HepG2 (cell line): ENCODE measurements around the gene ZDHHC7. TPM values are rescaled to one million over a fixed set of nuclear protein-coding genes. Genes with fewer than 3 reads are reported as not detected.
A peak's percentile ranks its signal among the peaks of the same experiment; 100 is the strongest.

Source experiments
- CBX1 ChIP-seq: IDR thresholded peaks from one replicate; pipeline ENCODE4 v1.6.1; 2016; ENCODE audit warnings: antibody characterized with exemption, low read depth
- FOXA3 ChIP-seq: IDR thresholded peaks from 2 replicates; pipeline ENCODE4 v1.6.1; 2016; ENCODE audit warnings: missing genetic modification reagents, missing compliant biosample characterization
- GATAD2A ChIP-seq: IDR thresholded peaks from 2 replicates; pipeline ENCODE4 v1.6.1; 2016
- TARDBP ChIP-seq: sonication (generic); formaldehyde crosslinking; IDR thresholded peaks from 2 replicates; pipeline ENCODE4 v1.8.0; 2022; ENCODE audit warnings: mild to moderate bottlenecking, missing genetic modification reagents
- TBP ChIP-seq: sonication (generic); formaldehyde crosslinking; IDR thresholded peaks from 2 replicates; pipeline ENCODE4 v1.5.0; 2020; ENCODE audit warnings: missing genetic modification reagents
- ZFP36L2 ChIP-seq: sonication (generic); formaldehyde crosslinking; IDR thresholded peaks from 2 replicates; pipeline ENCODE4 v1.4.0; 2020; ENCODE audit warnings: missing genetic modification reagents
- ZNF549 ChIP-seq: sonication (generic); formaldehyde crosslinking; IDR thresholded peaks from 2 replicates; pipeline ENCODE4 v1.5.0; 2020; ENCODE audit warnings: missing genetic modification reagents
- ZNF552 ChIP-seq: sonication (generic); formaldehyde crosslinking; IDR thresholded peaks from 2 replicates; pipeline ENCODE4 v1.9.0; 2022; ENCODE audit warnings: missing genetic modification reagents, mild to moderate bottlenecking, borderline replicate concordance
- ZNF746 ChIP-seq: sonication (generic); formaldehyde crosslinking; IDR thresholded peaks from 2 replicates; pipeline ENCODE4 v1.8.0; 2022; ENCODE audit warnings: mild to moderate bottlenecking, missing genetic modification reagents
- polyA plus RNA-seq, 8 experiments: library from polyadenylated mRNA; depleted of rRNA in 3 of 8; stranded (reverse) in 7 of 8; unstranded in 1 of 8; fragments of >200 nt; fragmentation: Illumina TruSeq in 4 of 8; extraction: Trizol in 4 of 8; gene quantifications; 2 replicates each; pipeline versions ENCODE4 v1.2.1 to v1.2.3, GENCODE V29; 2011 to 2016; ENCODE audit warnings: low read depth in 4 of 8, missing spikeins in 1 of 8, mixed read lengths in 1 of 8; ENCODE audit not compliant: insufficient read depth in 1 of 8
- total RNA-seq, 5 experiments: library from RNA; depleted of rRNA; stranded (reverse); fragments of >200 nt; fragmentation: Illumina TruSeq; extraction: Trizol; gene quantifications; 2 replicates each; pipeline ENCODE4 v1.2.3, GENCODE V29; 2016; ENCODE audit warnings: low read depth in 1 of 5
- TF ChIP-seq, protein P1 (sequence below): sonication (generic); formaldehyde crosslinking; IDR thresholded peaks from 2 replicates; pipeline ENCODE4 v1.4.0; 2020; ENCODE audit warnings: missing genetic modification reagents
- TF ChIP-seq, protein P2 (sequence below): IDR thresholded peaks from 2 replicates; pipeline ENCODE4 v1.6.1; 2016; ENCODE audit warnings: missing genetic modification reagents, missing compliant biosample characterization
- TF ChIP-seq, protein P3 (sequence below): sonication (generic); formaldehyde crosslinking; IDR thresholded peaks from 2 replicates; pipeline ENCODE4 v1.4.0; 2020; ENCODE audit warnings: missing genetic modification reagents
- TF ChIP-seq, protein P4 (sequence below): sonication (generic); formaldehyde crosslinking; IDR thresholded peaks from 2 replicates; pipeline ENCODE4 v1.8.0; 2022; ENCODE audit warnings: missing genetic modification reagents, mild to moderate bottlenecking, moderate library complexity, borderline replicate concordance
- TF ChIP-seq, protein P5 (sequence below), 2 experiments: sonication (generic) in 1 of 2; formaldehyde crosslinking in 1 of 2; IDR thresholded peaks; 2 replicates each; pipeline versions ENCODE4 v1.4.0 to v1.6.1; 2016 to 2020; ENCODE audit warnings: borderline replicate concordance in 1 of 2, low read depth in 1 of 2, mild to moderate bottlenecking in 1 of 2, missing genetic modification reagents in 1 of 2

ZDHHC7 gene
- total and polyA plus RNA-seq, 2 of the 13 experiments (the other 11 are each of a cell fraction or from before 2014, with no cell fraction given), result 46.8 to 67.6 TPM

DNA sequence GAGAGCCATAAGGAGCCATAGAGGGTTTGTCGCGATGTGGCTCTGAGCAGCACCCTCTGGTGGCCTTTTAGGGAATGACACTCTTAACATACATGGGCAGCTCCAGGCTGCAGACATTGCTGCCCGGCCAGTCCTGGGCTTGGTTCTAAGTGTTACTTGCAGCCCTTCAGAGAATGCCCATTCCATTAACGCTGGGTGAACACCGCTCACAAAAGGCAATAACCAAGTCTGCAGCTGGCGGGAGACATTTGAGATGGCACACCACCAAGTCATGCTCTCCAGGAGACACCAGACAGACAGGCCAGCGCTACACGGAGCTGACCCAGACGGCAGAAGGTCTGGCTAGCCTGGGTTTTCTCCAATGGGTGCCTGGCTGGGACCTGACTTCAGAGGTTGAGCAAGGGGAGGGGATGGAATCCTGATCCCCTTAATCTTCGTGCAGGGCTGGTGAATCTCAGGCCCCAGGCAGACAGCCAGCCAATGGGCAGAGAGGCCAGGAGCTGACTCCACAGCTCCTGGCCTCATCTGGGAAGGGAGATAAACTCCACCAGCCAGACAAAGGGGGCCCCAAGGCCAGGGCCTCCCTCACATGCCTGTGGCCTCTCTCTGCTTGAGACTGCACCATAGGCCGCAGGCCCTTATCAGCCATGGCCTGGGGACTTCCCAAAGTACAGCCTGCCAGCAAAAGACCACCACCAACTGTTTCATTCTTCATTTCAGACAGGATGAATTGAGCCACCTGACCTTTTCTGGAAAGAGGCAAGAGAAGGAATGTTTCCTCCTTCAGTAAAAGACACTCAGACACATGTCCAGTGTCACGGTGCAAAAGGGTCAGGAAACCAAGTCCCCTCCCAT is 58.8 kb downstream of the ZDHHC7 start (continued):
- TF ChIP-seq, protein P1, sequence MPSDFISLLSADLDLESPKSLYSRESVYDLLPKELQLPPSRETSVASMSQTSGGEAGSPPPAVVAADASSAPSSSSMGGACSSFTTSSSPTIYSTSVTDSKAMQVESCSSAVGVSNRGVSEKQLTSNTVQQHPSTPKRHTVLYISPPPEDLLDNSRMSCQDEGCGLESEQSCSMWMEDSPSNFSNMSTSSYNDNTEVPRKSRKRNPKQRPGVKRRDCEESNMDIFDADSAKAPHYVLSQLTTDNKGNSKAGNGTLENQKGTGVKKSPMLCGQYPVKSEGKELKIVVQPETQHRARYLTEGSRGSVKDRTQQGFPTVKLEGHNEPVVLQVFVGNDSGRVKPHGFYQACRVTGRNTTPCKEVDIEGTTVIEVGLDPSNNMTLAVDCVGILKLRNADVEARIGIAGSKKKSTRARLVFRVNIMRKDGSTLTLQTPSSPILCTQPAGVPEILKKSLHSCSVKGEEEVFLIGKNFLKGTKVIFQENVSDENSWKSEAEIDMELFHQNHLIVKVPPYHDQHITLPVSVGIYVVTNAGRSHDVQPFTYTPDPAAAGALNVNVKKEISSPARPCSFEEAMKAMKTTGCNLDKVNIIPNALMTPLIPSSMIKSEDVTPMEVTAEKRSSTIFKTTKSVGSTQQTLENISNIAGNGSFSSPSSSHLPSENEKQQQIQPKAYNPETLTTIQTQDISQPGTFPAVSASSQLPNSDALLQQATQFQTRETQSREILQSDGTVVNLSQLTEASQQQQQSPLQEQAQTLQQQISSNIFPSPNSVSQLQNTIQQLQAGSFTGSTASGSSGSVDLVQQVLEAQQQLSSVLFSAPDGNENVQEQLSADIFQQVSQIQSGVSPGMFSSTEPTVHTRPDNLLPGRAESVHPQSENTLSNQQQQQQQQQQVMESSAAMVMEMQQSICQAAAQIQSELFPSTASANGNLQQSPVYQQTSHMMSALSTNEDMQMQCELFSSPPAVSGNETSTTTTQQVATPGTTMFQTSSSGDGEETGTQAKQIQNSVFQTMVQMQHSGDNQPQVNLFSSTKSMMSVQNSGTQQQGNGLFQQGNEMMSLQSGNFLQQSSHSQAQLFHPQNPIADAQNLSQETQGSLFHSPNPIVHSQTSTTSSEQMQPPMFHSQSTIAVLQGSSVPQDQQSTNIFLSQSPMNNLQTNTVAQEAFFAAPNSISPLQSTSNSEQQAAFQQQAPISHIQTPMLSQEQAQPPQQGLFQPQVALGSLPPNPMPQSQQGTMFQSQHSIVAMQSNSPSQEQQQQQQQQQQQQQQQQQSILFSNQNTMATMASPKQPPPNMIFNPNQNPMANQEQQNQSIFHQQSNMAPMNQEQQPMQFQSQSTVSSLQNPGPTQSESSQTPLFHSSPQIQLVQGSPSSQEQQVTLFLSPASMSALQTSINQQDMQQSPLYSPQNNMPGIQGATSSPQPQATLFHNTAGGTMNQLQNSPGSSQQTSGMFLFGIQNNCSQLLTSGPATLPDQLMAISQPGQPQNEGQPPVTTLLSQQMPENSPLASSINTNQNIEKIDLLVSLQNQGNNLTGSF (CRISPR knock-in tag), result 0 out of 2 replicates have a peak, but pooled peaks have one; percentile 45
- TF ChIP-seq ZNF552, result no peak
- TF ChIP-seq, protein P2, sequence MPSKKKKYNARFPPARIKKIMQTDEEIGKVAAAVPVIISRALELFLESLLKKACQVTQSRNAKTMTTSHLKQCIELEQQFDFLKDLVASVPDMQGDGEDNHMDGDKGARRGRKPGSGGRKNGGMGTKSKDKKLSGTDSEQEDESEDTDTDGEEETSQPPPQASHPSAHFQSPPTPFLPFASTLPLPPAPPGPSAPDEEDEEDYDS, result no peak
- no peak for TF ChIP-seq TBP (CRISPR knock-in tag)
- TF ChIP-seq, protein P3, sequence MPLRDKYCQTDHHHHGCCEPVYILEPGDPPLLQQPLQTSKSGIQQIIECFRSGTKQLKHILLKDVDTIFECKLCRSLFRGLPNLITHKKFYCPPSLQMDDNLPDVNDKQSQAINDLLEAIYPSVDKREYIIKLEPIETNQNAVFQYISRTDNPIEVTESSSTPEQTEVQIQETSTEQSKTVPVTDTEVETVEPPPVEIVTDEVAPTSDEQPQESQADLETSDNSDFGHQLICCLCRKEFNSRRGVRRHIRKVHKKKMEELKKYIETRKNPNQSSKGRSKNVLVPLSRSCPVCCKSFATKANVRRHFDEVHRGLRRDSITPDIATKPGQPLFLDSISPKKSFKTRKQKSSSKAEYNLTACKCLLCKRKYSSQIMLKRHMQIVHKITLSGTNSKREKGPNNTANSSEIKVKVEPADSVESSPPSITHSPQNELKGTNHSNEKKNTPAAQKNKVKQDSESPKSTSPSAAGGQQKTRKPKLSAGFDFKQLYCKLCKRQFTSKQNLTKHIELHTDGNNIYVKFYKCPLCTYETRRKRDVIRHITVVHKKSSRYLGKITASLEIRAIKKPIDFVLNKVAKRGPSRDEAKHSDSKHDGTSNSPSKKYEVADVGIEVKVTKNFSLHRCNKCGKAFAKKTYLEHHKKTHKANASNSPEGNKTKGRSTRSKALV, result peak; percentile 80
- TF ChIP-seq CBX1, result no peak
- TF ChIP-seq, protein P4, sequence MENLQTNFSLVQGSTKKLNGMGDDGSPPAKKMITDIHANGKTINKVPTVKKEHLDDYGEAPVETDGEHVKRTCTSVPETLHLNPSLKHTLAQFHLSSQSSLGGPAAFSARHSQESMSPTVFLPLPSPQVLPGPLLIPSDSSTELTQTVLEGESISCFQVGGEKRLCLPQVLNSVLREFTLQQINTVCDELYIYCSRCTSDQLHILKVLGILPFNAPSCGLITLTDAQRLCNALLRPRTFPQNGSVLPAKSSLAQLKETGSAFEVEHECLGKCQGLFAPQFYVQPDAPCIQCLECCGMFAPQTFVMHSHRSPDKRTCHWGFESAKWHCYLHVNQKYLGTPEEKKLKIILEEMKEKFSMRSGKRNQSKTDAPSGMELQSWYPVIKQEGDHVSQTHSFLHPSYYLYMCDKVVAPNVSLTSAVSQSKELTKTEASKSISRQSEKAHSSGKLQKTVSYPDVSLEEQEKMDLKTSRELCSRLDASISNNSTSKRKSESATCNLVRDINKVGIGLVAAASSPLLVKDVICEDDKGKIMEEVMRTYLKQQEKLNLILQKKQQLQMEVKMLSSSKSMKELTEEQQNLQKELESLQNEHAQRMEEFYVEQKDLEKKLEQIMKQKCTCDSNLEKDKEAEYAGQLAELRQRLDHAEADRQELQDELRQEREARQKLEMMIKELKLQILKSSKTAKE, result no peak
- no peak for TF ChIP-seq ZFP36L2 (CRISPR knock-in tag)
- TF ChIP-seq GATAD2A (CRISPR knock-in tag), result peak; percentile 46; the same call in 1 of the 2 replicates
- TF ChIP-seq, protein P5, sequence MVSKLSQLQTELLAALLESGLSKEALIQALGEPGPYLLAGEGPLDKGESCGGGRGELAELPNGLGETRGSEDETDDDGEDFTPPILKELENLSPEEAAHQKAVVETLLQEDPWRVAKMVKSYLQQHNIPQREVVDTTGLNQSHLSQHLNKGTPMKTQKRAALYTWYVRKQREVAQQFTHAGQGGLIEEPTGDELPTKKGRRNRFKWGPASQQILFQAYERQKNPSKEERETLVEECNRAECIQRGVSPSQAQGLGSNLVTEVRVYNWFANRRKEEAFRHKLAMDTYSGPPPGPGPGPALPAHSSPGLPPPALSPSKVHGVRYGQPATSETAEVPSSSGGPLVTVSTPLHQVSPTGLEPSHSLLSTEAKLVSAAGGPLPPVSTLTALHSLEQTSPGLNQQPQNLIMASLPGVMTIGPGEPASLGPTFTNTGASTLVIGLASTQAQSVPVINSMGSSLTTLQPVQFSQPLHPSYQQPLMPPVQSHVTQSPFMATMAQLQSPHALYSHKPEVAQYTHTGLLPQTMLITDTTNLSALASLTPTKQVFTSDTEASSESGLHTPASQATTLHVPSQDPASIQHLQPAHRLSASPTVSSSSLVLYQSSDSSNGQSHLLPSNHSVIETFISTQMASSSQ (IDR thresholded peaks at IDR 0.05; ENCODE audit: low read depth), result no peak
- TF ChIP-seq, protein P5 (CRISPR knock-in tag; IDR thresholded peaks at IDR 0.05; ENCODE audit: borderline replicate concordance), result no peak
- no peak for TF ChIP-seq ZNF549
- TF ChIP-seq ZNF746 (CRISPR knock-in tag), result peak; percentile 14; the same call in 1 of the 2 replicates
- peak; percentile 32; the same call in 1 of the 2 replicates for TF ChIP-seq FOXA3 (CRISPR knock-in tag)
- TF ChIP-seq TARDBP (CRISPR knock-in tag), result 0 out of 2 replicates have a peak, but pooled peaks have one; percentile 11
